ENCODE data around the gene COL25A1. TPM values are rescaled to one million over a fixed set of nuclear protein-coding genes. Genes with fewer than 3 reads are reported as not detected.

Gene COL25A1
- 1.00 TPM for total RNA-seq
- long read RNA-seq, partial matches to known transcripts = 0 of 1 reads
- long read RNA-seq, other reads (novel, unspliced or antisense) = 1 of 1 reads

DNA sequence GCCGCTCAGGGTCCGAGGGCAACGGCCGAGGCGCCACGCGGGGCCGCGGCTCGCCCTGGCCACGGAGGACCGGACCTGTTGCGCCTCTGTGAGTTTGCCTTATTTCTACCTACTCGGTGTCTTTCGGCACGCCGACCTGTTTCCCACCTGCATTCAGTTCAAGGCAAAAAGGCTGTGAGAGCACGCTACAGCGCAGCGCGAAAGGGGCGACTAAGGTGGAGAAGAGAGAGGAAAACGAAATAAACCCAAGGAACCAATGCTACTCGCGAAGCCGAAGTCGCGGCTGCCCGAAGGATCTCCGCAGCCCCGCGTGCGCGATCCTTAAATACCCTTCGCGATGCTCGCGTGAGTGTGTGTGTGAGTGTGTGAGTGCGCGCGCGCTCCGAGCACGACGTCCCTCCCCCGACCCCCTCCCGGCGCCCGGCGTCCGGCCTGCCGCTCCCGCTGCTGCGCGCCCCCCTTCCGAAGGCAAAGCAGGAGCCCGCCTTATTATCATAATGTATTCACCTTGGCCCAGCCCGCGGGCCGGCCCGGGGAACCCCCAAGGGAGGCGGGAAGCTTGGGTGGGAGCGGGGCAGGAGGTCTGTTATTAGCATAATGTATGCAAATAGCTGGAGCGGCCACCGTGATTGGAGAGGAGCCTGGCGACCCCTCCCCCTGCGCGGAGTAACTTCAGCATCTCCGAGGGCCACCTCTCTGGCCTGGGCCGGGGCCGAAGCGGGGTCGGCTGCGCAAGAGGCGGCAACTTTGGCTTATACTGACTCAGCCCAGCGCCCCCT, at the start of gene COL25A1:
Gene COL25A1 (minus strand): TSS at position 298 of the 779 bp plus-strand sequence.
- peak; percentile 80 for DNase-seq (ENCODE audit: low spot score)
- intact Hi-C loops (cut with DNase I) = no loop called here

DNA sequence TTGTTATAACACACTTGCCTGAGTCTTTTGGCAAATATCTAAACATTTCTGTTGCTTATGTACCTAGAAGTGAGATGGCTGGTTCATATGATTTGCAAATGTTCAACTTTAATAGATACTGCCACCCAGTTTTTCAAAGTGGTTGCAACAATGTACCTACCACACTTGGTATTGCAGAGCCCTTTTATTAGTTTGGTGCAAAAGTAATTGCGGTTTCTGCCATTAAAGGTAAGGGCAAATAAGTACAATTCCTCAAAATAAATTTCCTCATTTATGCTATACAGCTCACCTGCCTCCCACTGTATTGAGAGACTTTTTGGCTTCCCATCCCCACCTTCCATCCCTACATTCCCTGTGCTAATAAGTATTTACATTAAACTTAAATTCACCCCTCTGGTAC, 47.7 kb upstream of the COL25A1 start:
- DNase-seq (ENCODE audit: low spot score) = no peak
- intact Hi-C loops (cut with DNase I) = no loop called here

DNA sequence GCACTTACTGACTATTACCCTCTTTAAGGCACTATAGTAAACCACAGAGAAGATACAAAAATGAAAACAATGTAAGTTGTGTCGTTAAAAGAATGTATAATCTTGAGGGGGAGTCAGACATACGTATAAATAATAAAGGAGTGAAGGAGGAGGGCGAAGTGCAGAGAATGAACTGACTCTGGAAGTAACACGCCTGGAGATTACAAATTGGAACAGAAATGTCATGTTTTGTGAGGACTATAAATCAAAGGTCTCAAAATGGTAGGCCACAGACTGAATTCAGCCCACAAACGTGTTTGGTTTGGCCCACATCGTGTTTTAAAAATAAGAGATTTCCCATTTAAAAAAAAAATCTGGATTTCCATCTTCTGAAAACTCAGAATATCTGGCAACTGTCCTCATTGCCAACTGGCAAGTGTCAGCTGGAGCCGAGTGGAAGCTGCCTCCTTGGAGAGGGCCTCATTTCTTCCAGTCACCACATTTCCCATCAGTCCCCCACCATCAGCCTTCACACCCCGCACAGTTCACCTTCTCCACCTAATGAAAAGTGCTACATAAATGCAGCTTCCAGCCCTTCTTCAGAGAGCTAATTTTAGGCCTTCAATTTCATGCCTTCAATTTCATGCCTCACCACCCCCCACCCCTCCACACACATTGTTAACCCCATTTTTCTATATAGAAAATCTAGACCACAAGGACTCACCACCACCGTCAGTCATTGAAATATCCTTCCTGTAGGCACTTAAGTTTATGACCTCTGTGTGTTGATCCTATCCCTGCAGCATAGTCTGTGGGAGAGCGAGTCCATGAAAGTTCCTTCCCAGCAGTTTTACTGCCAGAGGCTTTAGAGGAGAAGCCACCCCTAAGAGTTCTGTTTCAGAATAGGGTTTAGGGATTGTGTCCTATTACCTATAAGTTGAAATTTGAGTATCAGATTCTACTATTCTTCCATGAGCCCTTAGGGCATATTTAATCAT, 32.0 kb upstream of the COL25A1 start:
- no peak for DNase-seq (ENCODE audit: low spot score)
- intact Hi-C loops (cut with DNase I) = no loop called here

DNA sequence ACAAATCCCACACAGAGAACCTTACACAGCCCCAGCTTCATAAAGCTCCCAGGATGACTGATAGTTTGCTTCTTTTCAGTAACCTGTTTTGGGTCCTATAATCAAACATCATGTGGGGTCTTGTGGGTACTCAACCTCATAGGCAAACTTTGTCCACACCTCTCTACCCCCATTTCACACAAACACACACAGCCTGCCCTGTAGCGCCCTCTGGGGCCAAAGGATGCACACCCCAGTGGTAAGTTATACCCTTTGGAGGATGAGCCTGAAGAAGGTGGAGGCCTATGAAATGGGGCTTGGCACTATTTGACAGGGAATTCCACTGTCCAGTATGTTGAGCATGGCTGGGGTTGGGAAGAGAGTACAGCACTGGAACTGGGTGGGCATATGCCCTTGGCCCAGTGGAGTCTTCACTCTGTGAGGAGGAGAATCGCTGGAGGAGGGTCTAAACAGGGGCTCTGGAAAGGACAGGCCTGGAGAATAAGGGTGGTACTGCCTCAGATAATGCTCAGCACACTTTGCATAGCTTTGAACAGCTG, 30.5 kb upstream of the COL25A1 start:
- no peak for DNase-seq (ENCODE audit: low spot score)
- intact Hi-C loops (cut with DNase I) = no loop called here

DNA sequence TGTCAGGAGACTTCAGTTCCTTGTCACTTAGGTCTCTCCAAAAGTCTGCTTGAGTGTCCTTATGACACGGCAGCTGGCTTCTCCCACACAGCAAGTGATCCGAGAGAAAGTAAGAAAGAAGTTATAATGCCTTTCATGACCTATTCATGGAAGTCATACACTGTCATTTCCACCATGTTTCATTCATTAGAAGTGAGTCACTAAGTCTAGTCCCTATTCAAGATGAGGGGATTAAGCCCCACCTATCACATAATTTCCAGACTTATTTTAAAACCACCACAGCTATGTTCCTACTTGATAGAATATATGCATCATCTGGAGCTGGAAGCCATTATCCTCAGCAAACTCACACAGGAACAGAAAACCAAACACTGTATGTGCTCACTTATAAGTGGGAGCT, 25.2 kb upstream of the COL25A1 start:
- DNase-seq (ENCODE audit: low spot score) = no peak
- intact Hi-C loops (cut with DNase I) = no loop called here

DNA sequence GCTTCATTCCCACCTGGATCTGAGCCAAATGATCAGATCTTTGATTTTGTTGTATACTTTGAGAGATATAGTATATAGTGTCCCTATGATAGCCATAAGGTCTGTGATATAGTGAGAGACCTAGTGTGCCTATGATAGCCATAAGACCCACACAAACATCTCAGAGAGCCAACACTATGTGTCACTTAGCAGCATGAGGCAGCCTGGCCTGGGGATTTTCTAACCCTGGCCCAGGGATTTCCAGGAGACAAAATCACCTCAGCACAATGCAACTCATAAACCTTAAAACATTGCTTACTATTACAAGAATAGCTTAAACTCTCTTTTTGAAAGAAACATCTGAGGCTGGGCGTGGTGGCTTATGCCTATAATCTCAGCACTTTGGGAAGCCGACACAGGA, 23.2 kb upstream of the COL25A1 start:
- no peak for DNase-seq (ENCODE audit: low spot score)
- intact Hi-C loops (cut with DNase I) = no loop called here

DNA sequence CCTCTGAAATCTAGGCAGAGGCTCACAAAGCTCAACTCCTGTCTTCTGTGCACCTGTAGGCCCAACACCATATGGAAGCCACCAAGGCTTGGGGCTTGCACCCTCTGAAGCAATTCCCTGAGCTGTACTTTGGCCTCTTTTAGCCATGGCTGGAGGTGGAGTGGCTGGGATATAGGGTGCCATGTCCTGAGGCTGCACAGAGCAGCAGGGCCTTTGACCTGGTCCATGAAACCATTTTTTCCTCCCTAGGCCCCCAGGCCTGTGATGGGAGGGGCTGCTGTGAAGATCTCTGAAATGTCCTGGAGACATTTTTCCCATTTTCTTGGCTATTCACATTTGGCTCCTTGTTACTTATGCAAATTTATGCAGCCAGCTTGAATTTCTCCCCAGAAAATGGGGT, 20.9 kb upstream of the COL25A1 start:
- no peak for DNase-seq (ENCODE audit: low spot score)
- intact Hi-C loops (cut with DNase I) = no loop called here

DNA sequence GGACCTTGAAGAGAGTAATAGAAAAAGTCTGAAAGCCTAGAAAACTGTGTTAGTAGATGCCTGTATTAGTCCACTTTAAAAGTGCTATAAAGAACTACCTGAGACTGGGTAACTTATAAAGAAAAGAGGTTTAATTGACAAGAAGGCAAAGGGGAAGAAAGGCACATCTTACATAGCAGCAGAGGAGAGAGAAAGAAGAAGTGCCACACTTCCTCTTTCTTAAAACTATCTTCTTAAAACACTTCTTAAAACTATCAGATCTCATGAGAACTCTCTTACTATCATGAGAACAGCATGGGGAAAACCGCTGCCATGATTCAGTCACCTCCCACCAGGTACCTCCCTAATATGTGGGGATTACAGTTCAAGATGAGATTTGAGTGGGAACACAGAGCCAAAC, 18.8 kb upstream of the COL25A1 start:
- intact Hi-C loops (cut with DNase I) = no loop called here
- no peak for DNase-seq (ENCODE audit: low spot score)

DNA sequence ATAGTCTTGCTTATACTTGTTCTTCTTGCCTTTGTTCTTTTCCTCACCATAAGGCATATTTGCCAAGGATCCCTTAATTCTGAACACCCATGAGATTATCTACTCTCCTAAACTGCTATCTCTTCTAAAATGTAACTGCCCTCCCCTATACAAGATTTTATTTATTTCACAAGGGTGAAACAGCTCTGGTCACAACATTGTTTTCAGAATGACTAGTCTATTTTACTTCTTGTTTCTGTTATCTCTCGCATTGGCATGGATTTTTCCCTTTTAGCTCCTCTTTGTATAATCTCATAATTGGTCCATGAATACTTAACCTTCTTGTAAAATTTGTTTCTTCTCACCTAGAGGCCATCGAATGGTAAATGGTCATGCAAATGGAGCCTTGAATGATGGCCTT, 17.2 kb upstream of the COL25A1 start:
- DNase-seq (ENCODE audit: low spot score) = no peak
- intact Hi-C loops (cut with DNase I) = no loop called here

DNA sequence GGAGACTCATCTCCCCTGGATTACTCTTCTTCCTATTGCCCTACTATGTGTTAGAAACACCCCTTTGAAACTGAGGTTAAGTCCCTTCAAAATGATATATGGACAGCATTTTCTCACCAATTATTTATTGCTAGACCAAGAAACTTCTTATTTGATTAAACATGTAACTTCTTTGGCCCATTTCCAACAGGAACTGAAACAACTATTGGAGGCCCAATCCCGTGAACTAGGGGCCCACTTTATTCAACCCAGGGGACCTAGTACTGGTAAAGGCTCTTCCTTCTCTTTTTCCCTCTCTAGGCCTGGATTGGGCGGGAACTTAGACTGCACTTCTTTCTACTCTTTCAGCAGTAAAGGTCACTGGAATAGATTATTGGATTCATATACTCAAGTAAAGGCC, 16.7 kb upstream of the COL25A1 start:
- DNase-seq (ENCODE audit: low spot score) = no peak
- intact Hi-C loops (cut with DNase I) = no loop called here

DNA sequence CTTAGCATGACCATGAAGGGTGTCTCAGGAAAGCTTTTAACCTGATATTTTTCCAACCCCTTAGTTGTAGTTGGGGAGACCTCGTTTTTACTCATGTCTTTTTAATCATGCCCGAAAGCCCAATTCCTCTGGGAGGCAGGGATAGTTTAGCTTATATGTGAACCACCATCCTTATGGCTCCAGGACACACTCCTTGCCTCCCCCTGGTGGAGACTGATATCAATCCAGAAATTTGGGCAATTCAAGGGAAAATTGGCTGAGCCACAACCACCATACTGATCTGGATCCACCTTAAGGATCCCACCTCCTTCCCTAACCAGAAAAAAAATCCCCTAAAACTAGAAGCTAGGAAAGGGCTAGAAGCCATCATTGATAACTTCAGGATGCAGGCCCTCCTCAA, 13.4 kb upstream of the COL25A1 start:
- intact Hi-C loops (cut with DNase I) = no loop called here
- DNase-seq (ENCODE audit: low spot score) = no peak

DNA sequence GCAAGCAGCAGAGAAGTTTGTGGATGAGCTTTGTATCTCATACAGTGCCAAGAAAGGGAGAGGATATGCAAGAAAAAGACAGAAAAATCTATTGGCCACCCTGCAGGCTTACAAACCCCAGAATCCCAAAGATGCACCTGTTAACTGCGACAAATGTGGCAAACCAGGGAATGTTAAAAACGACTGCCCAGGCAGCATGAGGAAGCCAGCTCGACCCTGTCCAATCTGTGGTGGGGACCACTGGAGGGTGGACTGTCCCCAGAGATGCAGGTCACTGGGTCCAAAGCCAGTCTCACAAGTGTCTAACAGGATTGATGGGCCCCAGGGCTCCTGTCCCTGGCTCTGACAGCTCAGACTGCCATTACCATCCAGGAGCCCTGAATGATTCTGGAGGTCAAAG, 12.9 kb upstream of the COL25A1 start:
- intact Hi-C loops (cut with DNase I) = no loop called here
- DNase-seq (ENCODE audit: low spot score) = no peak

DNA sequence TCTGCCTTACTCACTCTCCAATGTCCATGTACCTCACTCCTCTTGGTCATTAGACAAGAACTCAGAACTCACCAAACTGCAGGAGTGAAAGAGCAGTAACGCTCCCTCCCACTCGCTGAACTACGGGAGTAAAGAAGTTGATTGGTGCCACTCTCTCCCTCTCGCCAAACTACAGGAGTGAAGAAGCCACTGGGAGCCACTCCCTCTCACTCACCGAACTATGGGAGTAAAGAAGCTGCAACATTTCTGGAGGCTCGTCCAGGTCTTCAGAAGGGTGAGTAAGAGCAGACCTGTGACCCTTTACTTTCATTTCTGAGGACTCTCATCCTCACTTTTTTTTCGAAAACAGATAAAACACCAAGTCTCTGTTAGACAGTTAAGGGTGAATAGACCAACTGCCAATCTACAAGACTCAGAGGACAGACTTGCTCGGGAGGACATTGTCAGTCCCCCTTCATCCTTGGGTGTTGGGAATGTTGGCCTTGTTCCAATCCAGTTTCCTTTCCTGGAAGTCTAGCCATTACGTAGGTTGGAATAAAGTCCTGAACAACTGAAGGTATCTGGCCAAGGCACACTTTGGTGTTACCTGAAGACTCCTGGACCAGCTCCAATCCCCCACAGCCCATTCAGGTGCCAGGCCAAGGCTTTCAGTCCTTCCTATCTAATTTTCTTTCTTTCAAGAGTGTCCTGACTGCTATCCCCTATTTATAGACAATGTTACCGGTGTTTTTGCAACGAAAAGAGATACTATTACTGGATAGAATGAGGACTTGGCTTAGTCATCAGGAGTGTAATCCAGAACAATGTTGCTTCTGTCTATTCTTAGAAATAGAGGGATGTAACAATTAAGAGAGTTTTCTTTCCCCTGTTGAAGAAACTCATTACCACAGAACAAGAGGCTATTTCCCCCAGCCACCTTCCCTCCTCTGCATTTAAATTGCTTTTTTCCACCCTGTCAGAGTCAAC, 11.0 kb upstream of the COL25A1 start:
- DNase-seq (ENCODE audit: low spot score) = no peak
- intact Hi-C loops (cut with DNase I) = no loop called here

DNA sequence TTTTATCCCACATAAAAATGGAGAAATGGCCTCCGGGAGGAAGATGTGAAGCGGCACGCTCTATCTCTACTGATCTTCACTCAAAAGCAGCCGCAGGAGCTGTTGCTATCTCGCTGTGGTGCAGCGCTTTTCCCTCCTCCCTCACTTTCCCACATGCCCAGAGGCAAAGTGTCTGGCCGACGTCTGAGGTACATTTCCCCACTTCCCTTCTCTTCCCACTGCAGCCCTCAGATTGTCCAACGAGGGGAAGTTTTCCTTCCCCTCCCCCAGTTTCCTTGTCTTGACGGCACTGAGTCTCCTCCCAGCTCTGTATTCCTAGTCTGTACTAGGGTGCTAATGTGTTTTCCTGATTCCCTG, 660 bp upstream of the COL25A1 start:
- DNase-seq (ENCODE audit: low spot score) = no peak
- intact Hi-C loops (cut with DNase I) = no loop called here

DNA sequence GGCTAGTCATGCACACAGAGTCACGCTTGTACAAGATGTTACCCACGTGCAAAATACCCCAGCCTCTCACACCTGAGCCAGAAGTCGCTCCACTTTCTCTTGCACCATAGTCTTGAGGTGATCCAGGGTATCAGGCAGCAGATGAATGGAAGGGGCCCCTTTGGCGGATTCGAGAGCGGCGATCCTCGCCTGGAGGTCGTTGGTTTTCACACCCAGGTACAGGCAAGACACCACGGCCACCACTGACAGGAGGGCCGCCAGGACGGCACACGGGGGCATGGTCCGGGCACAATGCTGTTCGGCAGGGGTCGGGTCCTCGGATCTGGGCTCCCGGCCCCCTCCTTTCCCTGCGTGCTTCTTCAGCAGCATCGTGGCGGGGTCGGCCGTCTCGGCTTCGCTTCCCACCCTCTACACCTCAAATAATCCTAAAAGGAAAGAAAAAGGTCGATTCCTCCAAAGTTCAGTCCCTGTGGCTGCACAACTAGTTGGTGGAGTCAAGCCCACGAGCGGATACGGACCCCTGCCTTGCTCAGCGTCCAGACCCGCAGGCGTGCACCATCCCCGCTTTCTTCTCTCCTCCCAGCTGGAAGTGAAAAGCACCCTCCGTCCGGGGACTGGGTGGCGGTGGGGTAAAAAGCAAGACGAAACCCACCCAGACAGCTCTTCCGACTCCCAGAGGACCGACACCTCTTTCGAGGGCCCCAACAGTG, 652 bp downstream of the COL25A1 start:
- intact Hi-C loops (cut with DNase I) = no loop called here
- DNase-seq (ENCODE audit: low spot score) = no peak

DNA sequence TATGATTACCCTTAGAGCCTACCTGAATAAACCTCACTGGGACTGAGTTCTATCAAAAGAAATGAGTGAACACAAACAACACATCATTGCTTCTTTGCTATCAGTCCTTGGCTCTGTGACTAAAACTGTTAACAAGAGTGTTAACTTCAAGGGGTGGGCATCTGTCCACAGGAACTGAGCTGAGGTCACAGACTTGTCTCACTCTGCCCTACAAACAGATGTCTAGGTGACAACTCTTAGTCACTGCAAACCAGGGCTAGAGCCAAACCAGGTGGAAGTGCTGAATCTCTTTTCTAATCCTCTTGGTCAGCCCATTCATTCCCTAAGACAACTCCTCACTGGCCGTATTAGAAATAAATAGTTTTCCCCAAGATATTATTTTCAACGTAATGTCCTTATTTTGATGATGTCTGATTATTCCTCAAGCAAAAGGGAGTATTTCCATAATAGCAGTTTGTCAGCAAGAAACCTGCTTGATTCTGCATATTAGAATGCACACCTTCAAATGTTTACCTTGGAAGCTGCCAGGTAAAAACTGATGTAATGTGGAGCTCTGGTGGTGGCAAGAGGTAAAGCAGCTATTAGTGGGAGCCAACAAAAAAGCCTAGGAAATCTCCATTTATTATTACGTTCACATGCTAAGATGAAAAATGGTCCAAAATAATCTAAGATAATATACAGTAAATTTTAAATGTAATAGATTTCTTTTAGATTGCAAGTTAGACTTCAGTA, 4.0 kb downstream of the COL25A1 start:
- intact Hi-C loops (cut with DNase I) = loop anchor here (10.0 kb wide), 1 partner anchor 464 kb away; no protein-coding TSS in a partner anchor
- DNase-seq (ENCODE audit: low spot score) = no peak

DNA sequence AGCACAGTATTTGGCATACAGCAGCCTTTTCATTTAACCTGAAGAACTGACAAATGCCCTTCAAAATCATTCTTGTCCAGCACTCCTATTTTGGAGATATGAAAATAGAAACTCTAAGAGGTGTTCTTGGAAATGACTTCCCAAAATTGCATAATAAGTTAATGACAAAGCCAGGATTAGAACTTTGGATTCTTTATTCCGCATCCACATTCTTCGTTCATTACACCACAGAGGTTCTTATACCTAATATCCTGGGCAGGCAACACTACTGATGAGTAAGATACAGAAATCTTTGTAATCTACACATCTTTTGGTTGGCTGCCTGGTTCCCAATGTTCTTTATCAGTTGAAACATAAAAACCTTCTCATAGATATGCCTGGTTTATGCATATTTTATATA, 5.9 kb downstream of the COL25A1 start:
- no peak for DNase-seq (ENCODE audit: low spot score)
- intact Hi-C loops (cut with DNase I) = loop anchor here (10.0 kb wide), 1 partner anchor 462 kb away; no protein-coding TSS in a partner anchor

DNA sequence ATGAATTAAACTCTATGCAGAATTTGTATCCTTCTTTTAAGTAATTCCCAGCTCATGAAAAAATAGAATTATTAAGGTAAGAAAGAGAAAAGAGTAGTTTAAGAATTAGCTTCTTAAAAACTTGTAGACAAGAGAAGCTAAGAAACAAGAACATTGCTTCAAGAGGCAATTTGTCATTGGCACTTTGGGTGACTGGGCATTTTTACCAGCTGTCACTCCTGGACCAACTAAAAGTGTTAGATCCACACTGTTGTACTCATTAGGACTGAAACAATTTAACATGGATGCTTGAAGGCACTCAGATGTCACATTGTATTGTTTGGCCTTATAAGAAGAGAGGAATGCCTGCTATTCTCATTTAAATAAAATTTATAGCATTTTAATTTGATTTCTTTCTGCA, 7.4 kb downstream of the COL25A1 start:
- DNase-seq (ENCODE audit: low spot score) = no peak
- intact Hi-C loops (cut with DNase I) = loop anchor here (10.0 kb wide), 1 partner anchor 460 kb away; no protein-coding TSS in a partner anchor

Data from cardiac septum (tissue), 1 donor.